Activated CD8-positive, alpha-beta memory T cell treated with anti-CD3 and anti-CD28 coated beads, Interleukin-2, amount 50 U/mL, for 24 hours (primary cell): Measurements from ENCODE around the gene SCGB1C2.

Experiments used
- DNase-seq: peaks from one replicate; pipeline ENCODE4 v3.0.0-alpha.2; 2020; ENCODE audit errors: extremely low read depth

The SCGB1C2 gene

DNA sequence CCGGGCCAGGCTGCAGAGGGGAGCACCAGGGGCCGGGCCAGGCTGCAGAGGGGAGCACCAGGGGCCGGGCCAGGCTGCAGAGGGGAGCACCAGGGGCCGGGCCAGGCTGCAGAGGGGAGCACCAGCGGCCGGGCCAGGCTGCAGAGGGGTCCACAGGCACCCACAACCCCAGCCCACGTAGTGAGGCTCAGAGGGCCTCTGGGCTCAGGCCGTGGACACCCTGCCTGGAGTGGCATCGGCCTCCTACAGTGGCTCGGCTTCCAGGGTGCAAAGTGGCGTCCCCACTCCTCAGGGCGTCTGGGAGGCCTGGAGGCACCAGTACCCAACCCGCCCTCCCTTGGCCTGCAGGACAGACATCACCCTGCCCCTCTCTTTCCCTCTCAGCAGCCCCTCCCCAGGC, 34.5 kb downstream of the SCGB1C2 start:
- no peak for DNase-seq

GRCh38 chr17:172401-172800, 35.0 kb downstream of the SCGB1C2 start:
- DNase-seq, result no peak

GRCh38 chr17:173166-173911, 36.0 kb downstream of the SCGB1C2 start:
- DNase-seq, result no peak

GRCh38 chr17:177155-177554, 39.8 kb downstream of the SCGB1C2 start:
- DNase-seq, result no peak

- DNase-seq, result no peak
Observed at GRCh38 chr17:177762-178161, 40.4 kb downstream of the SCGB1C2 start.

DNA sequence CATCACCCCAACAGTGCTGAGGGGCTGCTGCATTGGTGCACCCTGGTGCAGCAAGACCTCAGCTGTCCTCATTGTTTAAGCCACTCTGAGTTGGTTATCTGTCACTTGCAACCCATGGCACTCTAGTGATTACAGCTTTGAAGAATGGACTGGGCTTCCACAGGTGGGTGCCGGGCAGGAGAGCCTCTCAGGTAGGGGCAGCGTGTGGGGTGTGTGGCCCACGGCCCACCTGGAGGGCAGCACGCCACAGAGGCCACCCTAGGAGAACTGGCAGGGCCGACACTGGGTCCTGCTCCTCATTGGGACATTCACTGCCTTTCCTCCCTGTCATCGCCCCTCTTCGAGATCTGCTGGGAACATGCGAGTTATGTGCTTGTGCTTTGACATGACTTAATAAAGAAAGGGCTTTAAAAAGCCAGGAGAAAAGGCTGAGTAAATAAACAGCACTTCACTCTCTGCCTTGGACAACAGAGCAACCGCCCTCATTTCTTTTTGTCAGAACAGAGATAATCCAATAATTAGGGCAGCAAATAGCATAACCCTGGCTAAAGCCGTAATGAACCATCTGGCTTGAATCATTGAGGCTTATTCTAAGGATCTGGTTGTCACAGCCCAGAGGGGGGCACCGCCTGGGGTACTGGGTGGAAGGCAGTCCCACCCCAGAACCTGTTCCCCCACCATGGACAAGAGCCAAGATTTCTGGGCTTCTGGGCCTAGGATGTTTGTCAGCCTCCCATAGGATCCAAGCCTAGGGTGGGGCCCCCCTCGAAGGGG, 41.1 kb downstream of the SCGB1C2 start:
- DNase-seq, result no peak

- no peak for DNase-seq
Observed at GRCh38 chr17:179066-179432, 41.7 kb downstream of the SCGB1C2 start.

DNA sequence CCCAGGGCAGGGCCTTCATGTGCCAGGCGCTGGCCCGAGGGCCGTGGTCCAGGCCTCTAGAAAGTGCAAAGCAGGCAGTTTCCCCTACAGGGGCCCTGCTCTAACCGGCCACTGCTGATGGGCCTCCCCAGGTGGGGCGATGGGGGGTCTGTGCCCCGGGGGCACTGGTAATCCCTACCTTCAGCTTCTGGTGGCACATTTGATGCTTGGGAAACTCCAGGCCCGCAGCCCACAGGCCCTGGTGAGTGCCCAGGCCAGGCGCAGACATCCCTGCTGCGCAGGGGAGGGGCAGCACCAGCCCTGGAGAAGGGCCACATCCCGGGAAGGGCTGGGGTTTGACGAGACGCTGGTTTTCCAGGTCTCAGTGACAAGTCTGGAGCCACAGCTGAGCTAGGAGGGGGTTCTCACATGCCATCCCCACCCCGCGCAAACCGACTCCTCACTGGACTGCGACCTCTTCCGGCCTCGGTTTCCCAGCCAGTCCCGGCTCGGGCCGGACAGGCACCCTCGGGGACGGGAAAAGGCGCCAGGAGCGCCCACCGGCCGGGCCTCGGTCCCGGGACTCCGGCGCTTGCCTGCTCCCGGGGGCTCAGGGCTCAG, 42.5 kb downstream of the SCGB1C2 start:
- no peak for DNase-seq

DNA sequence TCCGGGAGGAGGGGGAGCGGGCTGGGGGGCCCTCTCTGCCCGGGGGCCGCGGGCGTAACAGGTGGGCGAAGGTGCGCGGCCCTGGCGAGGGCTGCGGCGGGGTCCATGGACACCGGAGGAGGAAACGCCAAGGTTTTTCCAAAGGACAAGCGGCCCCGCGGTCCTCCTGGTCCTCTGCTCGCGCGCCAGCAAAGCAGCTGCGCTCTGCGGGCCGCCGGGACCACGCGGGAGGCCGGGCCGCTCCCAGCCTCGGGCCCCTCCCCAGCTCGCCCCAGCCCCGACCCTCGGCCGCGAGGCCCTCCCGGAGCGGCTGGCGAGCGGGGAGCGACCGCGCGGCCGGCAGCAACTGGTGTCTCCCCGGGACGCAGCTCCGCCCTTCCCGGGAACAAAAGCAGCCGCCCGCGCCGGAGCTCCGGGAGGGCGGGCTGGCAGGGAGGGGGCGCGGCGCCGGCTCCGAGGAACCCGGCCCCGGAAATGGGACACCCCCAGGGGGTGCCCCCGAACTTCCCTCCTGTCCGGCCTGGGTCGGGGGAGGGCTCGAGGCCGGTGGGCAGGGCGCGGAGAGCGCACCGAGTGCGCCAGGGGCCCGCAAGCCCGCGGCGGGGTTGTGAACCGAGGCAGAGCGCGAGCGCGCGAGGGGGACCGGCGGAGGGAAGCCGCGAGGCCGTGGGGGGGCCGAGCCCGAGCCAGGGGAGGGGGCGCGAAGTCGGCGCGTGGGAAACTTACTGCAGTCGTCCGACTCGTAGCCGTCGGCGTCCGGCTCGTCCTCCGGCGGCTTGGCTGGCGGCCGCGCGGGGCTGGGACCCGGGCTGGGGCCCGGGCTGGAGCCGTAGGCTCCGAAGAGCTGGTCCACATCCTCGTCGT, 43.2 kb downstream of the SCGB1C2 start:
- DNase-seq, result no peak

GRCh38 chr17:181245-182049, 44.1 kb downstream of the SCGB1C2 start, which contains the start of gene DOC2B:
TSS of gene DOC2B (minus strand) at chr17:181650. CDS start at chr17:181479, 171 bp downstream.
- no peak for DNase-seq

DNA sequence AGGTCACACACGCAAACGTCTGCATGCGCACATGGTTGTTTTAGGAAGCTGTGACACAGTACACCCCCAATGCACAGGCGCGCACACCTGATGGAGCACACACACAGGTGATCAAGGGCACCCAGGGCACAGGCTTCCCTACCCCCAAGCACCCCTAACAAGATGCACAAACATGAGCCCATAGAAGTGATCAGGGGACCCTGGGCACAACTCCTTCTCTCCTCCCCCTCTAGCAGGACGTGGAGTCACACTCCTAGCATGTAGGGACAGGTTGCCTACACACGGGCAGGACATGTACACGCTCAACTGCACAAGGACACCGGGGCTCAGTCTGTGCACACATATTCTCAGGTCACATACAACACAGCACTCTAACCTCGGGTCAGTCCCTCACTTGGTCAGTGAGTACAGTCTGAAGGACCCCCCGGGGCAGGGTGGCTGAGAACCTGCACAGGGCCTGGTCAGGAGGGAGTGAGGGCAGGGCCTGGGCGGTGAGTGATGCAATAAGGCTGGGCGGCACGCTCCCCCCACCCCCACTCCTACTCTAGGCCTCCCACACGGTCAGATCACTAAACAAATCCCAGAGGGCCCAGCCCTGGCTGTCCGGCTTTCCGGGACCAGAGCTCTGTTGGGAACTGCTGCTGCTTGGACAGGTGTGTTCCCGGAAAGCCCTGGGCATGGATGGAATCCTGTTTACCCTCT, 44.8 kb downstream of the SCGB1C2 start:
- no peak for DNase-seq

GRCh38 chr17:183021-183420, 45.7 kb downstream of the SCGB1C2 start:
- DNase-seq, result no peak

DNA sequence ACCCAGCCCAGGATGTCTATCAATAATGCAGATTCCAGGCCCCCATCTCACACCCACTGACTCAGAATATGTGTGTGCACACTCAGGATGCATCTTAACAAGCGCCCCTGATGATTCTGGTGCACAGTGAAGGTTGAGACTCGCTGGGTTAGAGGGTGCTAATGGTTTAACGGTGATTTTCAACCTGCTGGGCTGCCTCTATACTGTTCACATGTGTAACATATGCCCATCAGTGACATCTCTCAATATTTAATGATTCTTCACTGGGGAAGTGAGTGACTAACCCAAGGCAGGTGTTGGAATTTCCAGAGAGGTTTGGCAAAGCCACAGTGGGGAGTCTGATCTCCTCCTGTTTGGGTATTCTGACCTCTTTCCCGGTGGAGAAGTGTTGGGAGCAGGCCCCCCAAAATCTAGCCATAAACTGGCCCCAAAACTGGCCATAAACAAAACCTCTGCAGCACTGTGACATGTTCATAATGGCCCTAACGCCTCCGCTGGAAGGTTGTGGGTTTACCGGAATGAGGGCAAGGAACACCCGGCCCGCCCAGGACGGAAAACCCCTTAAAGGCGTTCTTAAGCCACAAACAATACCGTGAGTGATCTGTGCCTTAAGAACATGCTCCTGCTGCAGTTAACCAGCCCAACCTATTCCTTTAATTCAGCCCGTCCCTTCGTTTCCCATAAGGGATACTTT, 48.2 kb downstream of the SCGB1C2 start:
- DNase-seq, result no peak

DNA sequence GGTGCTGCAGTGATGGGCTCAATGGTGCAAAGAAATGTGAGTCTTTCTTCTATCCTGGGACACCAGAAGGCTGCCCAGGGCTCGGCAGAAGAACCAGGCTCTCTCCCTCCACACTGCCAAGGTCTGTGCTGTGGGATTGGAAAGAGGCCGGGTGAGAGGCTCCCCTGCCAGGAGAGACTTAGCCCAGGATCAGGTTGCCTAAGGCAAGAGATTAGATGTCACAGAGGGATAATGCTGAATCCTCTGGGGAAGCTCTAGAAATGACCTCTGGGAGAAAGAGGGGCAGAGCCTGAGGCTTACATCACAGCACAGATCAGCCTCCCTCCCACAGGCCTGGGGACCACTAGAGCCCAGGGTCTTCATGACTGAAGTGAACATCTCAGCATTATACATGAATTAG, 49.8 kb downstream of the SCGB1C2 start:
- no peak for DNase-seq
